VCaP (cell line): ENCODE data around the gene GABRP.
A peak's percentile ranks its signal among the peaks of the same experiment; 100 is the strongest.
"Not testable (repeated sequence)": the region's sequence is repeated elsewhere in the genome, so short reads cannot be mapped to it uniquely, and the experiment has no call there.

Experiments
- H3K27ac ChIP-seq: fragments of 450-650 bp; 2 replicates; pipeline ENCODE4 v1.5.1; 2017
- CTCF ChIP-seq: fragments of 450-650 bp; conservative IDR thresholded peaks from 2 replicates; pipeline ENCODE4 v1.5.1; 2017; ENCODE audit warnings: mild to moderate bottlenecking, moderate library complexity

GABRP gene

DNA sequence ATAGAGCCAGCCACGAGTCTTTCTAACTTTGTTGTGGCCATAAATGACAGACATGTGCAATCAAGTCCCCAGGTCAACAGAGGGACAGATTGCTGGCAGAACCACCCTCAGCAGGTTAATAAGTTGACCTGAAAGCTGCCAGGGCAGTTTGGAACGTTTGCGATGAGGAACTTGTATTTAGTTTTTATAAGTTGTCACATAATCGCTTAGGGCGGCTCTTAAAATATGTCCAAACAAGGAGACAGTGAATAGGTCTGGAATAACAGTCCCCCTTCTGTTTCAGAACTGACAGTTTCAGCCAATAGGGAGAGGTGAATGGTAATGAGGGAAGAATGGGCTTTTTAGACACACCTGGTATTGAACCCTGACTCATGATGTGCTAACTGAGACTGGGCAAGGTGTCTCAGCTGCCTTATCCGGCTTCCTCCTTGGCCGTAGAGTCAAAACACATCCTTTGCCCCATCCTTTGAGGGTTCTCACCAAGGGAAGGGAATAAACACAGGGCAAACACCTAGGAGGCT lies 33.6 kb upstream of the GABRP start:
- H3K27ac ChIP-seq, result peak overlapping the region; percentile 31
- no peak for TF ChIP-seq CTCF

DNA sequence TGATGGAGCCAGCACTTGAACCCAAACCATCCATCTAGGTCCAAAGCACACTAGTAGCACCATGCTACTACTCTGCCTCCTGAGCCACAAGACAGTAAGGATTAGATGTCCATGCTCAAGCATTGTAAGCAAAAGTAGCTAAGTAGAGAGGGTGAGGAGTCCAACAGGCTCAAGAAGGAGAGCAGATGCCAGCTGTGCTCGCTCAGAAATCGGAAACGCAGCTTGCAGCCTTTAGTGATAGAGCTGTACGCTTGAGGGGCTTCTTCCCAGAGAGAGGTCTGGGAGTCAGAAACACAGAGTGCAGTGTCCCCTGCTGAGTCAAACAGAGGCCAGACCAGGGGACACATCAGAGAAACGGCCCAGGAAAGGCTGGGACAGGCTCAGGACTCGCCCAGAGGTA lies 32.7 kb upstream of the GABRP start:
- no peak for TF ChIP-seq CTCF

DNA sequence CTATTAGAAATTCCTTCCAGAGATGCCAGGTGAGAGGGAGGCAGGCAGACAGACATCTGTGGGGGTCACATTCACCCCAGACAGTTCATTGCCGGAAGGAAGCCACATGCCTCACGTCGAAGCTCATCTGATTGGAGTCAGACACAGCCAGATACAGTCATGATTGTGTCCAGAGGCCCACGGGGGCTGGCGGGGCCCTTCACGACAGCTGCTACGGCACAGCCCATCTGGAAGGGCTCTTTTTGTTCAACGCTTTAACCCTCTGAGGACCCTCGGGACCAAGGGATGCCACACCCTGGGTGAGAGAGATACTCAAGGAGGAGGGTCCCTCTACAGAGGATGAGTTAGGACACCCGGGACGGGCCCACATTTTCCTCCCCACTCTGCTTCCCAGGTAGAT lies 31.9 kb upstream of the GABRP start:
- H3K27ac ChIP-seq, result no peak overlapping the region
- TF ChIP-seq CTCF, result no peak

More for the DNA sequence above, 32.7 kb upstream of the GABRP start:
- H3K27ac ChIP-seq, result peak overlapping the region; percentile 31

DNA sequence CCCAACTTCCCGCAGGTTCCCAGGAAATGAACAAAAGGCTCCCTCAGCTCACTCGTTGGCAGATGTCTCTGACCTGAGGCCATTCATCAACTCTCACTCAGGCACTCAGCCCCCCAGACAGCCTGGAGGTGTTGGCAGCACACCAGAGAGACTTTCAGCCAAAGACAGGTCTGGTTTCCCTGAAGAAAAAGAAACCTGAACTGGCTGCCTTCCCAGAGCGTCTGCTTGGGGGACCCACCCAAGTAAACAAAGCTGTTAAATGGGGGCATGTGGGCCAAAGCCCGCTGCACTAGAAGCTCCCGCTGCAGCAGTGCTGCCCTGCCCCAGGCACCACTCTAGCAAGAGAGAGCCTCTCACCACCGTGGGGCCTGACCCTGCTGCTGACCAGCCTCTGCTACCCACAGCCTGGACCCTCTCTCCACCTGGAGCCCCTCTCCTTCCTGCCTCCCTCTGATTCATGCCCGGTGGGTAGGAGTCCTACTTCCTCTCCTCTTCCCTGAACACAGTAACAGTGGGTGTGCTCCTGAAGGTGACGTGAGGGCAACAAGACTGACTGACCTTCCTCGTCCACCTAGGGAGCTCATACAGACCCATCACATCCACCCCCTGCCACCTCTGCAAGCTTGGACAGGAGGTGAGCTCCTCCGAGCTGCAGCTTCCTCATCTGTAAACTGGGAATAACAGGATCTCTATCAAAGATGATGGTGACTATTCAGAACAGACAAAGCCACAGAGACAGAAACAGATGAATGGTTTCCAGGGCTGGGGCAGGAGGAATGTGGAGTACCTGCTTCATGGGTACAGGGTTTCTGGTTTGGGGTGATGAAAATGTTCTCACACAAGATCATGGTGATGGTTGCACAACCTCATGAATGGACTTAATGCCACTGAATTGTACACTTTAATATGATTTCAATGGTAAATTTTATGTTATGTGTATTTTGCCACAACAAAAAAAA lies 31.0 kb upstream of the GABRP start:
- TF ChIP-seq CTCF, result no peak
- no peak overlapping the region for H3K27ac ChIP-seq

GRCh38 chr5:170753311-170753710 lies 30.2 kb upstream of the GABRP start:
- H3K27ac ChIP-seq, result no peak overlapping the region
- TF ChIP-seq CTCF, result no peak

DNA sequence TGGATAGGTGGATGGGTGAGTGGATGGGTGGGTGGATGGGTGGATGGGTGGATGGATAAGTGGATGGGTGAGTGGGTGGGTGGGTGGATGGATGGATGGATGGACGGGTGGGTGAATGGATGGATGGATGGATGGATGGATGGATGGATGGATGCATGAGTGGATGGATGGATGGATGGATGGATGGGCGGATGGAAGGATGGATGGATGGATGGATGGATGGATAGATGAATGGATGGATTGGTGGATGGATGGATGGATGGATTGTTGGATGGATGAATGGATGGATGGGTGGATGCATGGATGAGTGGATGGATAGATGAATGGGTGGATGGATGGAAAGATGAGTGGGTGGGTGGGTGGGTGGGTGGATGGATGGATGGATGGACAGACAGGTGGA lies 29.0 kb upstream of the GABRP start:
- H3K27ac ChIP-seq, result not testable (repeated sequence)

GRCh38 chr5:170755679-170756456 lies 27.7 kb upstream of the GABRP start:
- TF ChIP-seq CTCF, result no peak
- no peak overlapping the region for H3K27ac ChIP-seq
